ENCODE results near the gene NRTN.
"Not testable (repeated sequence)": the region's sequence is repeated elsewhere in the genome, so short reads cannot be mapped to it uniquely, and the experiment has no call there.

NRTN gene

DNA sequence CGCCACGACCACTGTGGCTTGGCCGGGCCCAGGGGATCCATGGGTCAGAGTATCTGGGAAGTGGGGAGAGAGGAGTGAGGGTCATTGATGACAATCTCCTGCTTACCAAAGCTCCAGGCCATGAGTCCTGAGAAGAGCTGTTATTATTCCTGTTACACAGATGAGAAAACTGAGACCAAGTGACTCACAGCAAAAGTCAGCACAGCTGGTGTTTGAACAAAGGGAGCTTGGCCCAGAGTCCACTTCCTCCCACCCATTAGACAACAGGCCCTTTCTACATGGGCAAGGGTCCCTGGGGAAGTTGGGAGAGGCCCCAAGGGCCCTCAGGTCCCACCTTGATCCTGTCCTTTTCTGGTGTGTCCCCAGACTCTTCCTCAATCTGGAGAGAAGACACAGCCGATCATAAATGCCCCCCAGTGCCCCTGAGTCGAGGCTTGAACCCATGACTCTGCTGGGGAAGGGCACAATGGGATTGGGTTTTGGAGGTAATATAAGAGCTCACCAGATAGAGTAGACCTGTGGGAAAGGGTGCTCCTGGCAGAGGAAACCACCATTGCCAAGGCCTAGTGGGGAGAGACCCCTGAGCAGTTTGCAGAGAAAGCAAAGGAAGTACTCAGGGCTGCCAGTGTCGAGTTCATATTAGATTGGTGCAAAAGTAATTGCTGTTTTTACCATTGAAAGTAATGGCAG, 27.8 kb downstream of the NRTN start:
- DNase-seq (ENCODE audit: low read depth in 1 of 2, low spot score in 1 of 2): no peak

DNA sequence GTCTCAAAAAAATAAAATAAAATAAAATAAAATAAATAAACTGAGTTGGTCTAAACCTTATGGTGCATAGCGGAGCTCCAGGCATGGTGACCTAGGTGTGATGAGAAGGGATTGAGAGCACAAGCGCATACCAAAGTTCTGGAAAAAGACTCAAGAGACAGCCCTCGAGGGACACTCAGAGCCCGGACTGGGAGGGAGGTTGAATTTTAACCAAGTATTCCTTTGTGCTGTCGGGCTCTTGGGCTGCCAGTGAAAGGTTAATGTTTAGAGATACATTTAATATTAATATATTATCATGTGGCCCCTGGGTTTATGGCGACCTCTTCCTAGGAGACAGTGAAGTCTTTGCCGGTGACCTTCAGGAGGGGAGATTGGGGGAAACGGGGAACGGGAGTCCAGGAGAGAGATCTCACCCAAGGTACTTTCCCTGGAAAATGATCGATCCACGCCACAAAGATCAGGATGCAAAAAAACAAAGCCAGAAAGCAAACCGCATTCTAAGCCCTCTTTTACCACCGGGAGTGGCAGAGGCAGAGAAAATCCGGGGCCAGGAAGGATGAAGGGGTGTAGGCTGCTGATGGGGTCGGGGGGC, 33.0 kb downstream of the NRTN start:
- no peak for DNase-seq (ENCODE audit: low read depth in 1 of 2, low spot score in 1 of 2)

DNA sequence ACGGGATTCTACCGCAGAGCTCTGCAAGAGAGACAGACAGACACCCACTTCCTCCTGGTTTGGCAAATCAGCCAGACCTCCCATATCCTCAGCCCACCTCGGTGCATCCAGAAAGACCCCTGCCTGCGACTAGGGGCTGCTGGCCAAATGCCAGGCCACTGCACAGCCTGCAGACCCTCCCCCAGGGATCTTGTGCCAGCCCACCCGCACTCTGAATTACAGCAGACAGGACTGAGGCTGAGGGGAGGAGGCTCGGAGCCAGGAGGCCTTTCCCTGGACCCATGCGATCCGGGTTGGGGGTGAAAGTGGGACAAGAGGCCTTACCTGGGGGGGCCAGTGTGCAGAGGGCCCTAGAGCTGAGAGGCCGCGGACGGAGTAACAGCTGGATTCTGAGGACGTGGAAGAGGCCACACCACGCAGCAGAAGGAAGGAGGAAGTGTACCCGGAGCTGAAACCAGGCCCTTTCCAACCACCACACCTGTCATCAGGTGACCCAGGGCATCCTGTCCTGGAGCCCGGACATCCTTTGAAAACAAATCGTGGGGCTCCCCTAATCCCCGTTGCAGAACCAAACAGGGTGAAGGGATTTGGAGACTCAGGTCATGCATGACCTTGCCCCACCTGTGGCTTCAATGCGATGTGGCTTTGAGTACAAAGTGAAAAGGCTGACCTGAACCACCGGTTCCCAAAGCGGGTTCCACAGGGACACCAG, 33.6 kb downstream of the NRTN start:
- DNase-seq (ENCODE audit: low read depth in 1 of 2, low spot score in 1 of 2): no peak

DNA sequence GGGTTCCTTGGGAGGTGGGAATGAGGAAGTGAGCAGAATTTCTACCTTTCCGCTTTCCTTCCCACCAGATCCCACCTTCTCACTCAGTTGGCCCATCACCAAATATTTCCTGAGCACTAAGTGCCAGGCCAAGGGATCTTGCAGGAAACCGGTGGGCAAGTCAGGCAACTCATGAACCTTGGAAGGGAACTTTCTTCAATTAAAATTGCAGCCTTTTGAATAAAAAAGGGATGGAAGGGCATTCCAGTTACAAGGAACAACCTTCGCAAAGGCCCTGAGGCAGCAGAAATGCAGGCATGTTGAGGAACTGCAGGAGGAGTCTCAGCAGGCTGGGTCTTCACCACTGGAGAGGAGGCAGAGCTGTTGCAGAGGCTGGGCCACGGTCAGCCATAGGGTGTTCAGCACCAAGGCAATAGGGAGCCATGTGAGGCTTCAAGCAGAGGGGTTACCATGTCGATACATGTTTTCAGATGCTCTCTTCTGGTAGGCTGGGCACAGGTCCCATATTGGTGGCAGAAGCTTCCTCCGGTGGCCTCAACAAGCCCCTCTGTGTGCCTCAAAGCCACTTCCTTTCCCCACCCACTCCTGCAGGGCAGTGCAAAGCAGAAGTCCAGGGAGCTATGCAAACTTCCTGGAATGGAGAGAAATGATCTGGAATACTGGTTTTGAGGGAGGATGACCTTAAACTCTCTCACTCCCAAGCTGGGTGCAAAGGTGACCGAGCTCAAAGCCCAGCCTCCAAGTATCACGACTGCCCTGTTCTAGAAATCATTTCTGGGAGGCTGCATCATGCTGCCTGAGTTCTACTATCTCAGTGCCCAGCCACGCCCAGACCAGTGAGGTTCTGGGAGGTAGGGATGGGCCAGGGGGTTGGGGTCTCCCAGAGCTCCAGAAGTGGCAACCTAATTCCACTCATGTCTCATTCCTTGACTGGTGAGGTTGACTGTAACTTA, 34.5 kb downstream of the NRTN start, which contains the start of gene FUT6:
Gene FUT6 (minus strand): TSS at position 638 of the 953 bp plus-strand sequence. CDS start 7,135 bp downstream, outside the sequence.
- no peak for DNase-seq (ENCODE audit: low read depth in 1 of 2, low spot score in 1 of 2)

DNA sequence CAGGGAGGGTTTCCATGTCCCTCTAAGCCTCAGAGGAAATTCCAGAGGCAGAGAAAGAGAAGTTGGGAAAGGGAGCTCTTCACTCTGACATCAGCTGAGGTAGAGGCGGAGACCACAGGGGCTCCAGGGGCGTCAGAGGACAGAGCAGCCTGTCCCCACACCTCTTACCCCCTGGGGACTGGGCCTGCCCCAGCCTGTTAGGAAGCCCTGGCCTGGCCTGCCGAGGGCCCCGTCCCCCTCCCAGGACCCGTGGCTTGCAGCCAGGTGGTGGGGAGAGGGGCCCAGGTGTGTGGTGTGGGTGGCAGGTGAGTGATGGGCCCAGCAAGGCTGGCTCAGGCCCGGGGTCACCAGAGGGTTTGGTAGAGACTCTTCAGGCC, 36.9 kb downstream of the NRTN start:
- not testable (repeated sequence) for DNase-seq (ENCODE audit: low read depth in 1 of 2, low spot score in 1 of 2)

DNA sequence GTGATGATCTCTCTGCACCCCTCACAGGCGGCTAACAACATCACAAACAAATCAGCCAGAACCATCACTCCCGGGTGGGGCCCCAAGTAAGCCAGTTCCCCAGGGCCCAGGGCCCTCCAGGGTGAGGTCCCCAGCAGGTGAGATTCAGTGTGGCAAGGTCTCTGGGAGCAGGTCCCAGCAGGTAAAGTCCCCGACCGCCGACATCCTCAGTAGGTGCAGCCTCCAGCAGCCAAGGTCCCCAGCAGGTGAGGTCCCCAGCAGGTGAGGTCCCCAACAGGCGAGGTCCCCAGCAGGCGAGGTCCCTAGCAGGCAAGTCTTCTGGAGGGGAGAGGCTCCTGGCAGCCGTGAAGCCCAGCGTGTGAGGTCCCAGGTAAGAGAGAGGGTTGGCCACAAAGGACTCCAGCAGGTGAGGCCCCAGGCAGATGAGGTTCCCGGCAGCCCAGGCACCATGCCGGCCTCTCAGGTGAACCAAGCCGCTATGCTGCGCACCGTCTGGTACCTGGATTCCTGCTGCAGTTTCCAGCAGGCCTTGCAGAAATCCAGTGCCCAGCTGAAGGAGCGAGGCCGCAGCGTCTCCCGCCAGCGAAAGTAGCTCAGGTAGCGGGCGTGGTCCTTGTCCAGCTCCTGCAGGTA, 38.5 kb downstream of the NRTN start:
- no peak for DNase-seq (ENCODE audit: low read depth in 1 of 2, low spot score in 1 of 2)

DNA sequence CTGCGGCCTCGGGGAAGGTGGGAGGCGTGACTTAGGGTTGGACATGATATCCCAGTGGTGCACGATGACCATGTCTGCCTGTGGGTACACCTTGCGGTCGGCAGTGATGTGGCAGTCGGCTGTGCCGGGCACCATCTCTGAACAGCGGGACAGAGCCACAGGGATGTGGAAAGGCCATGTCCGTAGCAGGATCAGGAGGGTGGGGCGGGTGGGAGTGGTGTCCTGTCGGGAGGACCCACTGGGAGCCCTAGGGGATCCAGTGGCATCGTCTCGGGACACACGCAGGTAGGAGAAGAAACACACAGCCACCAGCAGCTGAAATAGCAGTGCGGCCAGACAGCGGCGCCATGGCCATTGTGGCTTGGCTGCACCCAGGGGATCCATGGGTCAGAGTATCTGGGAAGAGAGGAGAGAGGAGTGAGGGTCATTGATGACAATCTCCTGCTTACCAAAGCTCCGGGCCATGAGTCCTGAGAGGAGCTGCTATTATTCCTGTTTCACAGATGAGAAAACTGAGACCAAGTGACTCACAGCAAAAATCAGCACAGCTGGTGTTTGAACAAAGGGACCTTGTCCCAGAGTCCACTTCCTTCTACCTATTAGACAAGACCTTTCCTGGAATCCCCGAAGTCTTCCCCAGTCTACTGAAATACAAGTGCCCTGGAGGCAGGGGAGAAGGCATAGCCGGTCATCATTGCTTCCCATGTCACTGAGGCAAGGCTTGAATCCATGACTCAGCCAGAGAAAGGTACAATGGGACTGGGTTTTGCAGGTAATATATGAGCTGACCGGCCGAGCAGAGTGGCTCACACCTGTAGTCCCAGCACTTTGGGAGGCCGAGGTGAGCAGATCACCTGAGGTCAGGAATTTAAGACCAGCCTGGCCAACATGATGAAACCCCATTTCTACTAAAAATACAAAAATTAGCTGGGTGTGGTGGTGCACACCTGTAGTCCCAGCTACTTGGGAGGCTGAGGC, 39.9 kb downstream of the NRTN start:
- no peak for DNase-seq (ENCODE audit: low read depth in 1 of 2, low spot score in 1 of 2)

DNA sequence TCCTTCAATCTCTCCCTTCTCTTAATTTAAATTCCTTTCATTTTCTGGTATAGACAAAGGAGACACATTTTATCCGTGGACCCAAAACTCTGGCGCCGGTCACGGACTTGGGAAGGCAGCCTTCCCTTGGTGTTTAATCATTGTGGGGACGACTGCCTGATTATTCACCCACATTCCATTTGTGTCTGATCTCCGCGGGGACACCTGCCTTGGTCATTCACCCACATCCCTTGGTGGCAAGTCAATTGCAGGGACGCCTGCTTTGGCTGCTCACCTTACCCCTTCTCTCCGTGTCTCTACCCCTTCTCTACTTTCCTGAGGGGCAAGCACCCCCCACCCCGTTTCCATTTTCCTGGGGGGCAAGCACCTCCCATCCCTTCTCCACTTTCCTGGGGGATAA, 43.0 kb downstream of the NRTN start:
- not testable (repeated sequence) for DNase-seq (ENCODE audit: low read depth in 1 of 2, low spot score in 1 of 2)

DNA sequence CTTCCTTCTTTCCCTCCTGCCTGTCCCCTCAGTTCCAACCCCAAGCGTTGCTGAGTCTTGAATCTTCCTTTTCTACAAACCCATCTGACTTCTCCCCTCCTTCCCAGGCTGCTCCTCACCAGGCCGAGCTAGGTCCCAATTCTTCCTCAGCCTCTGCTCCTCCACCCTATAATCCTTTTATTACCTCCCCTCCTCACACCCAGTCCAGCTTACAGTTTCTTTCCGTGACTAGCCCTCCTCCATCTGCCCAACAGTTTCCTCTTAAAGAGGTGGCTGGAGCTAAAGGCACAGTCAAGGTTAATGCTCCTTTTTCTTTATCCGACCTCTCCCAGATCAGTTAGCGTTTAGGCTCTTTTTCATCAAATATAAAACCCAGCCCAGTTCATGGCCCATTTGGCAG, 43.8 kb downstream of the NRTN start:
- DNase-seq (ENCODE audit: low read depth in 1 of 2, low spot score in 1 of 2): not testable (repeated sequence)

DNA sequence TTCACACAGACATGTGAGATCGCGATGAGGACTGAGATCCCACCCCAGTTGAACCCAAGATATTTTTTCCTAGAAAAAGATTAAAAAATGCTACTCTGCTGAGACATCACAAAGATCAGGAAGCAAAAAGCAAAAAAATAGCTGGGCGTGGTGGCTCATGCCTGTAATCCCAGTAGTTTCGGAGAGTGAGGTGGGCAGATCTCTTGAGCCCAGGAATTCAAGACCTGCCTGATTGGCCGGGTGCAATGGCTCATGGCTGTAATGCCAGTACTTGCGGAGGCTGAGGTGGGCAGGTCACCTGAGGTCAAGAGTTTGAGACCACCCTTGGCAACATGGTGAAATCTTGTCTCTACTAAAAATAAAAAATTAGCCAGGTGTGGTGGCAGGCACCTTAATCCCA, 45.3 kb downstream of the NRTN start:
- no peak for DNase-seq (ENCODE audit: low read depth in 1 of 2, low spot score in 1 of 2)

DNA sequence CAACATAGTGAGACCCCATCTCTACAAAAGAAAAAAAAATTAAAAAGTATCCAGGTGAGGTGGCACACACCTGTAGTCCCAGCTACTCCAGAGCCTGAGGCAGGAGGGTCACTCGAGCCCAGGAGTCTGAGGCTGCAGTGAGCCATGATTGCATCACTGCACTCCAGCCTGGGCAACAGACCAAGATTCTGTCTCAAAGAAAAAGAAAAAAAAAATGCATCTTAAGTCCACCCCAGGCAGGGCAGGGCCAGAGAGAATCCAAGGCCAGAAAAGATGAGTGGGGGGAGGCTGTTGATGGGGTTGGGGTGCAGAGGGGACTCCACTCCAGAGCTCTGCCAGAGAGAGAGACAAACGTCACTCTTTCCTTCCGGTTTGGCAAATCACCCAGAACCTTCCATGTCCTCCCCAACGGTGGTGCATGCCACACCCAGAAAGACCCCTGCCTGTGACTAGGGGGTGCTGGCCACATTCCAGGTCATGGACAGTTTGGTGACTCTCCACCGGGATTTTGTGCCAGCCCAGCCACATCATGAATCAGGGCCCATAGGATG, 46.0 kb downstream of the NRTN start:
- DNase-seq (ENCODE audit: low read depth in 1 of 2, low spot score in 1 of 2): no peak

DNA sequence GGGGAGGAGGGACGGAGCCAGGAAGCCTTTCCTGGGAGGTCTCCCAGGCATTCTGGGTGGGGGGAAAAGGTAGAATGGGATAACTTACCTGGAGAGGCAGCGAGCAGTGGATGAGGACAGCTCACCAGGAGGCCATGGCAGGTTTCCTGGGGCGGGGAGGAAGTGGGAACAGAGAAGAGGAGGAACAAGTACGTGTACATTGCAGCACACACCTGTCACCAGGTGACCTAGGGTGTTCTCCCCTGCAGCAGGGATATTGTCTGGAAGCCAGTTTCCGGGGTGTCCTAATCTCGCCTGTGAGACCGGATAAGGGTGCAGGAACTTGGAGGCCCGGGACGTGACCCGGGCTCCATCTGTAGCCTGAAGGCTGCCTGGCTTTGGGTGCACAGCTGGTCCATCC, 46.4 kb downstream of the NRTN start, which contains the start of gene FUT3:
Gene FUT3 (minus strand): TSS at position 148 of the 400 bp plus-strand sequence.
- no peak for DNase-seq (ENCODE audit: low read depth in 1 of 2, low spot score in 1 of 2)

DNA sequence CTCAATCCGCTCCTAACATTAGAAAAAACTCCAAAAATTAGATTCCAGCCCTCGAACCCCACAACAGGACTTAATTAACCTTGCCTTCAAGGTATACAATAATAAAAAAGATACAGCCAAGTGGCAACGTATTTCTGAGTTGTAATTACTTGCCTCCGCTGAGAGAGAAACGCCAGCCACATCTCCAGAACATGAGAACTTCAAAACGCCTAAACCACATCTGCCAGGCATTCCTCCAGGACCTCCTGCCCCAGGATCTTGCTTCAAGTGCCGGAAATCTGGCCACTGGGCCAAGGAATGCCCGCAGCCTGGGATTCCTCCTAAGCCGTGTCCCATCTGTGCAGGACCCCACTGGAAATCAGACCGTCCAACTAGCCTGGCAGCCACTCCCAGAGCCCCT, 49.3 kb downstream of the NRTN start:
- DNase-seq (ENCODE audit: low read depth in 1 of 2, low spot score in 1 of 2): not testable (repeated sequence)

DNA sequence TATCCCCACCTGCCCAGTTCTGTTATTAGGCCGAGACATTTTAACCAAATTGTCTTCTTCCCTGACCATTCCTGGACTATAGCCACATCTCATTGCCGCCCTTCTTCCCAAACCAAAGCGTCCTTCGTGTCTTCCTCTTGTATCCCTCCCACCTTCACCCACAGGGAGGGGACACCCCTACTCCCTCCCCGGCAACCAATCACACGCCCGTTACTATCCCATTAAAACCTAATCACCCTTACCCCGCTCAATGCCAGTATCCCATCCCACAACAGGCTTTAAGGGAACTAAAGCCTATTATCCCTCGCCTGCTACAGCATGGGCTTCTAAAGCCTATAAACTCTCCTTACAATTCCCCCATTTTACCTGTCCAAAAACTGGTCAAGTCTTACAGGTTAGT, 50.3 kb downstream of the NRTN start:
- DNase-seq (ENCODE audit: low read depth in 1 of 2, low spot score in 1 of 2): not testable (repeated sequence)

DNA sequence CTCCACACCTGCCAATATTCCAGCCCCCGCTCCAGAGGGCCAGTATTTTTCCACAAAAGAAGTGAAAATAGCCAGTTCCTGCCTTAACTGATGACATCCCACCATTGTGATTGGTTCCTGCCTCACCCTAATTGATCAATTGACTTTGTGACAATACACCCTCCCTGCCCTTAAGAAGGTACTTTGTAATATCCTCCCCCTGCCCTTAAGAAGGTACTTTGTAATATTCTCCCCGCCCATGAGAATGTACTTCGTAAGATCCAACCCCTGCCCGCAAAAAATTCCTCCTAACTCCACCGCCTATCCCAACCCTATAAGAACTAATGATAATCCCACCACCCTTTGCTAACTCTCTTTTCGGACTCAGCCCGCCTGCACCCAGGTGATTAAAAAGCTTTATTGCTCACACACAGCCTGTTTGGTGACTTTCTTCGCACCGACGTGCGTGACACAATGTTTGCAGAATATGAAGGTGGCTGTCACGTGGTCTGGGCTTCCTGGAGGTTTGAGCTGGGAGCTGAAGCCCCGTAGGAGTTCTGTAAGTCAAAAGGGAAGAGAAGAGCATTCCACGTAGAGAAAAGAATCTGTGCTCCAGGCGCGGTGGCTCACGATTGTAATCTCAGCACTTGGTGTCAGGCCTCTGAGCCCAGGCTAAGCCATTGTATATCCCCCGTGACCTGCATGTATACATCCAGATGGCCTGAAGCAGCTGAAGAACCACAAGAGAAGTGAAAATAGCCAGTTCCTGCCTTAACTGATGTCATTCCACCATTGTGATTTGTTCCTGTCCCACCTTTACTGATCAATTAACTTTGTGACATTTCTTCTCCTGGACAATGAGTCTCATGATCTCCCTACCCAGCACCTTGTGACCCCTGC, 52.6 kb downstream of the NRTN start:
- DNase-seq (ENCODE audit: low read depth in 1 of 2, low spot score in 1 of 2): no peak

DNA sequence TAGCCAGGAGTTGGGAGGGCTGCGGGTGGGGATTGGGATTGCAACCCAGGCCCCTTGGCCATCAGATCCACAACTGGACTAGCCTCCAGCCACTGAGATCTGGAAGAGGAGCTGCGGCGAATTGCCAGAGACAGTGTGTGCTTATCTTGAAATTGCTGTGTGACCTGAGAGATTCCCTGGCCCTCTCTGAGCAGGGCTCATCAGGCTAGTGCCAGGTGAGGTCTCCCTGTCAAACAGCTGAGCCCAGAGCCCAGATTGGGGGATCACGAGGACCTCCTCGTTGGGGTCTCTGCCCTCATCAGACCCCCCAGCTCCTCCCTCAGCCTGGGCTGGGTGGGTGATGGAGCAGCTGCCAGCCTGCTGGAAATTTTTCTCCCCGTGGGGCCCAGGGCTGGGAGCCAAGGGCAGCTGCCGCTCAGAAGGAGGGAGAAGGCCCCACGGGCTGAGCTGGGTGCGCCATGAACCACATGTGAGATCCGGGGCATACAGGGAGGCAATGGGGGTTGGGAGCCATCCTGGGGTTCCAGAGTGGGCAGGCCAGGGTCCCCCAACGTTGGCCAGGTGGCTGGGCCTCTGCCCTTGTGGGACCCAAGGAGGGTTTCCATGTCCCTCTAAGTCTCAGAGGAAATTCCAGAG, 58.3 kb downstream of the NRTN start:
- no peak for DNase-seq (ENCODE audit: low read depth in 1 of 2, low spot score in 1 of 2)

DNA sequence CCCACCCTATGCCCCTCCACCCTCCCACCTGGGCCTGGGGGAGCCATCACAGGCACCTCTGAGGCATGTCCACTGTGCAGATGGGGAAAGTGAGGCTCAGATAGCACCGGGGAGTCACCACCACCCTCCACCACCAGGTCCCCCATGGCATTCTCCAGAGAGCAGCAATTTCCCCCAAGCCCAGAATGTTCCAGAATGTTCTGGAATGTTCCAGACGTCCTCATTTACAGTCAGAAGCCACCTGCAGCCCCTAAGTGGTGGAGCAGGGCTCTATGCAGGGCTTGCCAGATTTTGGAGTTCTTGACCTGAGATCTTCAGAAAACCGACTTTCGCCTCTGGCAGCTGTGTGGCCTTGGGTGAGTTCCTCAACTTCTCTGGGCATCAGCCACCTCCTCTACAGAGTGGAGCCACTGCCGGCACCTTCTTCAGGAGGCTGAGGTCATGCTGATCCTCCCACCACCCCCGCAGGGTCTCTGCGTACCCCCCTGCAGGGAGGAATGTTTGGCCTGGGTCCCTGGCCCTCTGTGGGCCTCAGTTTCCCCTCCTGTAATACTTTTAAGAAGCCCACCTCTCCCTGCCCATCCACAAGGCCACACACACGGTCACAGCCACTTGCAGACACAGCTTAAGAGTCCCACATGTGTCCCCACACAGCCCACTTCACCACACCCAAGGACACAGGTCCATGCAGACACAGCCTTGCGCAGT, 59.3 kb downstream of the NRTN start:
- DNase-seq (ENCODE audit: low read depth in 1 of 2, low spot score in 1 of 2): no peak
